ENCODE results near the gene ZNF532. TPM values are rescaled to one million over a fixed set of nuclear protein-coding genes. Genes with fewer than 3 reads are reported as not detected.

The ZNF532 gene
- polyA plus RNA-seq, 3 donors, result 0.76 to 18.5 (median 1.7) TPM

GRCh38 chr18:58866773-58867150 lies 2.1 kb downstream of the ZNF532 start:
- intact Hi-C loops (cut with micrococcal nuclease), result no loop called here
- Mint-ChIP-seq H3K27me3 (ENCODE audit: low read depth in 3 of 3) (peaks cover 37 to 53% (median 46%) of the 10 kb centered on the region in 3 donors), H3K27ac (no peak overlapping the region), H3K4me3 (peak overlapping the region in 1 of 2 donors; percentile 0), H3K9me3 (peaks cover 0 to 9% (median 2%) of the 10 kb centered on the region in 7 donors), H3K4me1 (peaks cover 28% of the 10 kb centered on the region), H3K36me3 (peaks cover 9 to 52% of the 10 kb centered on the region in 2 donors)
- no peak for DNase-seq
- Histone ChIP-seq H4K20me1 (ENCODE audit: insufficient read depth, low read length) (no peaks in the 10 kb centered on the region), H3K79me2 (ENCODE audit: insufficient read depth, low read length) (no peaks in the 10 kb centered on the region), H3K27me3 (ENCODE audit: control insufficient read depth in 2 of 2, insufficient read depth in 2 of 2, low read length in 2 of 2) (peaks cover 17 to 27% of the 10 kb centered on the region in 2 donors), H2AFZ (ENCODE audit: insufficient read depth, low read depth, low read length, poor library complexity, severe bottlenecking) (no peak overlapping the region), H3K4me2 (replicated peaks; ENCODE audit: extremely low read depth, low read length, poor library complexity, severe bottlenecking) (no peak overlapping the region), H3K27ac (ENCODE audit: low read depth in 1 of 2, low read length in 2 of 2) (no peak overlapping the region), H3K4me3 (replicated peaks in 1 of 3; ENCODE audit: low read depth in 2 of 3, low read length in 3 of 3) (no peak overlapping the region), H3K9ac (ENCODE audit: insufficient read depth, low read length, poor library complexity, severe bottlenecking) (no peak overlapping the region), H3K9me3 (replicated peaks in 1 of 2; ENCODE audit: control insufficient read depth in 1 of 2, insufficient read depth in 1 of 2, low read length in 2 of 2) (no peaks in the 10 kb centered on the region), H3K4me1 (ENCODE audit: control insufficient read depth in 1 of 2, insufficient read depth in 2 of 2, low read length in 2 of 2) (peaks cover 8% of the 10 kb centered on the region in 2 donors), H3K36me3 (replicated peaks in 1 of 2; ENCODE audit: control insufficient read depth in 1 of 2, insufficient read depth in 2 of 2, low read length in 2 of 2) (no peaks in the 10 kb centered on the region)
- no CpG with 5 or more reads among the region's 6 CpGs for whole genome bisulfite sequencing (ENCODE audit: insufficient coverage)
- TF ChIP-seq CTCF (IDR thresholded peaks at IDR 0.05), result no peak

- Histone ChIP-seq H4K20me1 (ENCODE audit: insufficient read depth, low read length) (no peaks in the 10 kb centered on the region), H3K27me3 (ENCODE audit: control insufficient read depth in 2 of 2, insufficient read depth in 2 of 2, low read length in 2 of 2) (peaks cover 11 to 20% of the 10 kb centered on the region in 2 donors), H3K27ac (ENCODE audit: low read depth in 1 of 2, low read length in 2 of 2) (no peak overlapping the region), H3K36me3 (replicated peaks in 1 of 2; ENCODE audit: control insufficient read depth in 1 of 2, insufficient read depth in 2 of 2, low read length in 2 of 2) (no peaks in the 10 kb centered on the region), H3K9me3 (replicated peaks in 1 of 2; ENCODE audit: control insufficient read depth in 1 of 2, insufficient read depth in 1 of 2, low read length in 2 of 2) (no peaks in the 10 kb centered on the region), H2AFZ (ENCODE audit: insufficient read depth, low read depth, low read length, poor library complexity, severe bottlenecking) (no peak overlapping the region), H3K9ac (ENCODE audit: insufficient read depth, low read length, poor library complexity, severe bottlenecking) (no peak overlapping the region), H3K4me1 (ENCODE audit: control insufficient read depth in 1 of 2, insufficient read depth in 2 of 2, low read length in 2 of 2) (peaks cover 6 to 7% of the 10 kb centered on the region in 2 donors), H3K4me2 (replicated peaks; ENCODE audit: extremely low read depth, low read length, poor library complexity, severe bottlenecking) (no peak overlapping the region), H3K4me3 (replicated peaks in 1 of 3; ENCODE audit: low read depth in 2 of 3, low read length in 3 of 3) (no peak overlapping the region), H3K79me2 (ENCODE audit: insufficient read depth, low read length) (no peaks in the 10 kb centered on the region)
- no peak for DNase-seq
- 90% methylated on average over 3 of the region's 10 CpGs for WGBS (ENCODE audit: insufficient coverage)
- intact Hi-C loops (cut with micrococcal nuclease), result no loop called here
- H3K27ac Mint-ChIP-seq, result no peak overlapping the region
- H3K27me3 Mint-ChIP-seq (ENCODE audit: low read depth in 3 of 3), result peaks cover 31 to 47% (median 41%) of the 10 kb centered on the region in 3 donors
- peaks cover 26% of the 10 kb centered on the region for H3K4me1 Mint-ChIP-seq
- H3K36me3 Mint-ChIP-seq, result peaks cover 9 to 55% of the 10 kb centered on the region in 2 donors
- H3K4me3 Mint-ChIP-seq, result no peak overlapping the region
- no peak for TF ChIP-seq CTCF (IDR thresholded peaks at IDR 0.05)
- peaks cover 0 to 8% (median 2%) of the 10 kb centered on the region in 7 donors for H3K9me3 Mint-ChIP-seq
Measured at GRCh38 chr18:58867281-58867961, 2.7 kb downstream of the ZNF532 start.

All from CD14-positive monocyte (primary cell).